K562 (cell line): Measurements from ENCODE around the gene GFI1B. TPM values are rescaled to one million over a fixed set of nuclear protein-coding genes. Genes with fewer than 3 reads are reported as not detected.
"Not testable (repeated sequence)": the region's sequence is repeated elsewhere in the genome, so short reads cannot be mapped to it uniquely, and the experiment has no call there.

Experiments used
- ATAC-seq: fragments of 200-7000 bp; cut with Tn5 transposase; 3 replicates; pipeline ENCODE4 v1.9.1; 2020; ENCODE audit warnings: moderate library complexity
- BruUV-seq: library from RNA; stranded (reverse); fragments of 400-500 nt; replicated peaks from 2 replicates; lab custom pipeline; 2021; lab: Mats Ljungman, UMichigan
- CTCF ChIA-PET: fragments of 300-600 bp; formaldehyde crosslinking; extraction: SDS; loops from one replicate; lab custom pipeline; 2021; ENCODE audit warnings: low intra/inter-chr PET ratio; lab: Yijun Ruan, JAX
- POLR2A ChIA-PET: fragments of 300-600, 350-650 bp; sonication (Branson Sonifier 250); formaldehyde crosslinking; extraction: SDS; loops from one replicate; lab custom pipeline; 2021; ENCODE audit warnings: antibody characterized with exemption, inconsistent platforms; lab: Yijun Ruan, JAX
- DNase-seq, 4 experiments: peaks; one replicate each; pipeline versions ENCODE4 v3.0.0 to v3.0.0-alpha.2; 2011 to 2018; ENCODE audit warnings: low spot score in 3 of 4, mixed read lengths in 3 of 4; ENCODE audit errors: extremely low read depth in 1 of 4
- FAIRE-seq: peaks from 2 replicates; lab custom pipeline; 2011; peaks lifted over from hg19 to GRCh38; lab: Jason Lieb, UNC
- H2AFZ ChIP-seq: 2 replicates; pipeline ENCODE4 v1.6.0; 2011; ENCODE audit warnings: low read depth, low read length, control low read depth, inconsistent platforms
- H3K27ac ChIP-seq: fragments of 200-600 bp; 3 replicates; pipeline ENCODE4 v1.8.0; 2011; ENCODE audit warnings: low read depth, mild to moderate bottlenecking, control low read depth, inconsistent platforms, low read length, moderate library complexity, mixed read lengths; ENCODE audit errors: extremely low read depth
- H3K27me3 ChIP-seq, 2 experiments: fragments of 300-600 bp in 1 of 2; 2 replicates in 1 of 2; 3 replicates in 1 of 2; pipeline versions ENCODE4 v1.6.0 to v1.8.0; 2011; ENCODE audit warnings: inconsistent platforms in 2 of 2, low read length in 2 of 2, mild to moderate bottlenecking in 1 of 2, mixed read lengths in 1 of 2, moderate library complexity in 1 of 2; ENCODE audit not compliant: control insufficient read depth in 2 of 2, insufficient read depth in 2 of 2
- H3K36me3 ChIP-seq: fragments of 300-600 bp; 3 replicates; pipeline ENCODE4 v1.8.0; 2011; ENCODE audit warnings: mild to moderate bottlenecking, low read length, inconsistent platforms; ENCODE audit not compliant: control insufficient read depth, insufficient read depth
- H3K4me1 ChIP-seq, 2 experiments: fragments of 200-600 bp in 1 of 2; replicated peaks in 1 of 2; 2 replicates in 1 of 2; 3 replicates in 1 of 2; pipeline versions ENCODE4 v1.5.1 to v1.8.0; 2011; ENCODE audit warnings: inconsistent platforms in 2 of 2, low read length in 2 of 2, mild to moderate bottlenecking in 1 of 2, mixed read lengths in 1 of 2, moderate library complexity in 1 of 2; ENCODE audit not compliant: control insufficient read depth in 2 of 2, insufficient read depth in 2 of 2
- H3K4me2 ChIP-seq: 2 replicates; pipeline ENCODE4 v1.6.1; 2011; ENCODE audit warnings: low read length, control low read depth, inconsistent platforms, mixed read lengths; ENCODE audit not compliant: insufficient read depth
- H3K4me3 ChIP-seq: fragments of 200-600 bp; sonication (generic), shearing (Covaris generic); 2 replicates; pipeline ENCODE4 v1.5.1; 2016; ENCODE audit warnings: control low read depth, inconsistent platforms
- H3K79me2 ChIP-seq: fragments of 200-600 bp; 3 replicates; pipeline ENCODE4 v1.8.0; 2011; ENCODE audit warnings: low read length, inconsistent platforms; ENCODE audit not compliant: control insufficient read depth, insufficient read depth
- H3K9ac ChIP-seq, 2 experiments: 2 replicates each; pipeline versions ENCODE4 v1.6.0 to v1.6.1; 2011; ENCODE audit warnings: low read depth in 2 of 2, low read length in 2 of 2, control low read depth in 1 of 2, inconsistent platforms in 1 of 2, mild to moderate bottlenecking in 1 of 2, mixed read lengths in 1 of 2; ENCODE audit not compliant: insufficient read depth in 1 of 2
- H3K9me1 ChIP-seq: one replicate; pipeline ENCODE4 v1.6.0; 2011; ENCODE audit warnings: inconsistent platforms, mild to moderate bottlenecking, low read length, moderate library complexity; ENCODE audit not compliant: control insufficient read depth, insufficient read depth
- H3K9me3 ChIP-seq: replicated peaks from 2 replicates; pipeline ENCODE4 v1.5.1; 2011; ENCODE audit warnings: low read depth, low read length, inconsistent platforms; ENCODE audit not compliant: control insufficient read depth, insufficient read depth
- H4K20me1 ChIP-seq: replicated peaks from 2 replicates; pipeline ENCODE4 v1.6.1; 2011; ENCODE audit warnings: low read length, inconsistent platforms, mixed read lengths; ENCODE audit not compliant: control insufficient read depth, insufficient read depth
- NR1H2 ChIP-seq: sonication (generic); formaldehyde crosslinking; IDR thresholded peaks from 2 replicates; pipeline ENCODE4 v1.4.0; 2020; ENCODE audit warnings: mild to moderate bottlenecking, missing genetic modification reagents
- WGBS: fragments of 100-300 bp; shearing (Covaris generic); methylation state at CpG from one replicate; pipeline ENCODE4 v1.1.6; 2016; ENCODE audit warnings: low coverage, mixed read lengths; ENCODE audit not compliant: insufficient coverage; ENCODE audit errors: missing lambda C conversion rate; 5-methylcytosine and 5-hydroxymethylcytosine counted together
- in situ Hi-C: fragments of 300-500 bp; cut with MboI; formaldehyde crosslinking; loops from 4 replicates; pipeline ENCODE4 v1.15.0; 2018; ENCODE audit warnings: inconsistent platforms, mixed read lengths
- intact Hi-C: fragments of 100-400 bp; cut with micrococcal nuclease; formaldehyde crosslinking; loops from 2 replicates; pipeline ENCODE4 v1.14.2; 2022
- polyA plus RNA-seq, 8 experiments: library from polyadenylated mRNA; depleted of rRNA in 4 of 8; stranded (reverse) in 5 of 8; unstranded in 3 of 8; fragments of >200 nt; fragmentation: Nextera tagmentation in 2 of 8; fragmentation: Illumina TruSeq in 1 of 8; extraction: Ambion mirVana in 2 of 8; extraction: Trizol in 1 of 8; gene quantifications; 2 replicates each; pipeline versions ENCODE4 v1.2.1 to v1.2.3, GENCODE V29; 2011 to 2014; ENCODE audit warnings: inconsistent platforms in 1 of 8, missing spikeins in 1 of 8
- total RNA-seq, 7 experiments: library from RNA; depleted of rRNA in 6 of 7; stranded (reverse); fragments of >200 nt in 6 of 7; fragmentation: Illumina TruSeq in 2 of 7; extraction: Trizol in 2 of 7; gene quantifications; 2 replicates each; pipeline versions ENCODE4 v1.2.1 to v1.2.3, GENCODE V29; 2011 to 2021; ENCODE audit warnings: low replicate concordance in 1 of 7

The GFI1B gene
- total and polyA plus RNA-seq, 9 of the 15 experiments (the other 6 are each of a cell fraction or from before 2014, with no cell fraction given), result 8.0 to 75.7 (median 34.5) TPM

DNA sequence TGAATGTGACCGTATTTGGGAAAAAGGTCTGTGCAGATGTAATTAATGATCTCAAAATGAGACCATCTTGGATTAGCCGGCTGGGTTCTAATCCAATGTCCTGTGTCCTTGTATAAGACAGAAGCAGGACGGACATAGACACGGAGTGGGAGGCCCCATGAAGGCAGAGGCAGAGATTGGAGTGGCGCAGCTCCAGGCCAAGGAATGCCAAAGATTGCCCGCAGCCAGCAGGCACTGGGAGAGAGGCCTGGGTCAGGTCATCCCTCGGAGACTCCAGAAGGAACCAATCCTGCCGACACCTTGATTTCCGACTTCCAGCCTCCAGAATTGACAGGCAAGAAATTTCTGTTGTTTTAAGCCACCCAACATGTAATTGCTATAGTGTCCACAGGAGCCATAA lies 13.0 kb upstream of the GFI1B start:
- H2AFZ ChIP-seq, result peak overlapping the region; percentile 28; the same call in 1 of the 2 replicates
- CTCF ChIA-PET, result no interaction called here
- no TSS peak for BruUV-seq
- no peak overlapping the region for H3K4me3 ChIP-seq
- TF ChIP-seq NR1H2, result no peak
- FAIRE-seq (no peak), DNase-seq (no peak), ATAC-seq (no peak)
- H3K27ac ChIP-seq, result no peak overlapping the region
- no peaks in the 10 kb centered on the region for H3K9me1 ChIP-seq
- no peaks in the 10 kb centered on the region for H3K4me1 ChIP-seq
- no peaks in the 10 kb centered on the region for H3K9me3 ChIP-seq
- H4K20me1 ChIP-seq, result no peaks in the 10 kb centered on the region
- in situ Hi-C loops (loop anchor here (5.0 to 10.0 kb wide), 3 partner anchors 153 to 551 kb away; partner anchors contain the start of gene CFAP77), intact Hi-C loops (loop anchor here (10.0 kb wide), 1 partner anchor 551 kb away; the partner anchor contains the start of gene CFAP77)
- POLR2A ChIA-PET, result interaction anchor here (1.0 kb wide), 1 partner anchor 21 kb away, joined by 3 read pairs; the partner anchor contains the start of gene TSC1
- H3K9ac ChIP-seq, result no peak overlapping the region
- 45% methylated on average over 9 of the region's 9 CpGs for WGBS
- H3K79me2 ChIP-seq, result no peaks in the 10 kb centered on the region
- no peak overlapping the region for H3K4me2 ChIP-seq
- no peaks in the 10 kb centered on the region for H3K36me3 ChIP-seq
- no peaks in the 10 kb centered on the region for H3K27me3 ChIP-seq

DNA sequence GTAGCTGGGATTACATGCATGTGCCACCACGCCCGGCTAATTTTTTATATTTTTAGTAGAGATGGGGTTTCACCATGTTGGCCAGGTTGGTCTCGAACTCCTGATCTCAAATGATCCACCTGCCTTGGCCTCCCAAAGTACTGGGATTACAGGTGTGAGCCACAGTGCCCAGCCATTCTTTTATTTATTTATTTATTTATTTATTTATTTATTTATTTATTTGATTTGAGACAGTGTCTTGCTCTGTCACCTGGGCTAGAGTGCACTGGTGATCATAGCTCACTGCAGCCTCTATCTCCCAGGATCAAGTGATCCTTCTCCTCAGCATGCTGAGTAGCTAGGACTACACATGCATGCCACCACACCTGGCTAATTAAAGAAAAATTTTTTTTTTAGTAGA lies 10.6 kb upstream of the GFI1B start:
- WGBS, result 58% methylated on average over 3 of the region's 3 CpGs
- ATAC-seq, H4K20me1 ChIP-seq, DNase-seq, H3K79me2 ChIP-seq, H3K9ac ChIP-seq, H3K4me3 ChIP-seq, H3K9me1 ChIP-seq, H3K27ac ChIP-seq, FAIRE-seq, H3K36me3 ChIP-seq, H3K27me3 ChIP-seq, H3K9me3 ChIP-seq, CTCF ChIA-PET, H2AFZ ChIP-seq, BruUV-seq, H3K4me2 ChIP-seq, H3K4me1 ChIP-seq: not testable (repeated sequence)
- POLR2A ChIA-PET, result interaction anchor here (0.6 kb wide), 1 partner anchor 620 kb away, joined by 3 read pairs; no protein-coding TSS in a partner anchor
- intact Hi-C loops (loop anchor here (10.0 kb wide), 1 partner anchor 553 kb away; the partner anchor contains the start of gene CFAP77), in situ Hi-C loops (loop anchor here (5.0 to 10.0 kb wide), 3 partner anchors 156 to 553 kb away; partner anchors contain the start of gene CFAP77)
